GM18861 (cell line): ENCODE data around the gene EPB41L2.
"Not testable (repeated sequence)": the region's sequence is repeated elsewhere in the genome, so short reads cannot be mapped to it uniquely, and the experiment has no call there.

ENCODE experiments used
- ATAC-seq: cut with Tn5 transposase; IDR thresholded peaks from one replicate; pipeline ENCODE4 v1.9.1; 2021; ENCODE audit not compliant: unreplicated experiment

Gene EPB41L2

GRCh38 chr6:130815200-130816071, 247.6 kb downstream of the EPB41L2 start:
- no peak for ATAC-seq

GRCh38 chr6:130814506-130814905, 248.5 kb downstream of the EPB41L2 start:
- no peak for ATAC-seq

- no peak for ATAC-seq
Measured at GRCh38 chr6:130811932-130812331, 251.1 kb downstream of the EPB41L2 start.

- ATAC-seq = no peak
Measured at GRCh38 chr6:130810307-130811030, 252.6 kb downstream of the EPB41L2 start.

GRCh38 chr6:130801368-130801767, 261.7 kb downstream of the EPB41L2 start:
- not testable (repeated sequence) for ATAC-seq

GRCh38 chr6:130797061-130797460, 266.0 kb downstream of the EPB41L2 start:
- ATAC-seq = no peak

GRCh38 chr6:130796313-130796905, 266.6 kb downstream of the EPB41L2 start:
- ATAC-seq = no peak

- no peak for ATAC-seq
Measured at GRCh38 chr6:130794738-130795137, 268.3 kb downstream of the EPB41L2 start.

- no peak for ATAC-seq
Measured at GRCh38 chr6:130794010-130794697, 268.9 kb downstream of the EPB41L2 start.
